ENCODE data around the gene HOXC6. TPM values are rescaled to one million over a fixed set of nuclear protein-coding genes. Genes with fewer than 3 reads are reported as not detected.

The HOXC6 gene
- total and polyA plus RNA-seq, 2 experiments from 2014 or later: not detected

- Histone ChIP-seq H3K4me1 (ENCODE audit: low read depth) (no peaks in the 10 kb centered on the region), H3K9me3 (ENCODE audit: low read depth) (no peaks in the 10 kb centered on the region), H3K36me3 (no peaks in the 10 kb centered on the region), H3K4me3 (no peak overlapping the region), H3K27ac (no peak overlapping the region), H3K27me3 (peaks cover 100% of the 10 kb centered on the region)
- DNase-seq (ENCODE audit: low read depth in 1 of 2, low spot score in 1 of 2): no peak
- TF ChIP-seq CTCF (IDR thresholded peaks at IDR 0.05; ENCODE audit: low read depth, low read length): no peak
Measured at GRCh38 chr12:54026640-54027441, 1.4 kb upstream of the HOXC6 start.

DNA sequence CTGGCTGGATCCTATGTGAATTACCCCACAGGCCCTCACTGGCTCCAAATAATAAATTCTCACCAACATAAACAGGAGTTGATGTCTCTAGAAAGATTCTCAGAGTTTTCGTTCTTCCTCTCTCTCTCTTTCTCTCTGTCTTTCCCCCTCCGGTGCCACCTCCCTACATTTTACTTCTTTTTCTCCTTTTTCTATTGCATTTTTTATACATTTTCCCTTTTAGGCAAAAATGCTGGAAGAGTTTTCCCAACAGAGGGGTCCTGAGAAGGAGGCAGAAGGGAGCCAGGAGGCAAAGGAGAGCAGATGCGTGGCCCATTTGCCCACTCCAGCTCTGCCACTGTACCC, 826 bp upstream of the HOXC6 start:
- Histone ChIP-seq H3K36me3 (no peaks in the 10 kb centered on the region), H3K27ac (no peak overlapping the region), H3K9me3 (ENCODE audit: low read depth) (no peaks in the 10 kb centered on the region), H3K4me3 (no peak overlapping the region), H3K4me1 (ENCODE audit: low read depth) (no peaks in the 10 kb centered on the region), H3K27me3 (peaks cover 100% of the 10 kb centered on the region)
- TF ChIP-seq CTCF (IDR thresholded peaks at IDR 0.05; ENCODE audit: low read depth, low read length): no peak
- no peak for DNase-seq (ENCODE audit: low read depth in 1 of 2, low spot score in 1 of 2)

DNA sequence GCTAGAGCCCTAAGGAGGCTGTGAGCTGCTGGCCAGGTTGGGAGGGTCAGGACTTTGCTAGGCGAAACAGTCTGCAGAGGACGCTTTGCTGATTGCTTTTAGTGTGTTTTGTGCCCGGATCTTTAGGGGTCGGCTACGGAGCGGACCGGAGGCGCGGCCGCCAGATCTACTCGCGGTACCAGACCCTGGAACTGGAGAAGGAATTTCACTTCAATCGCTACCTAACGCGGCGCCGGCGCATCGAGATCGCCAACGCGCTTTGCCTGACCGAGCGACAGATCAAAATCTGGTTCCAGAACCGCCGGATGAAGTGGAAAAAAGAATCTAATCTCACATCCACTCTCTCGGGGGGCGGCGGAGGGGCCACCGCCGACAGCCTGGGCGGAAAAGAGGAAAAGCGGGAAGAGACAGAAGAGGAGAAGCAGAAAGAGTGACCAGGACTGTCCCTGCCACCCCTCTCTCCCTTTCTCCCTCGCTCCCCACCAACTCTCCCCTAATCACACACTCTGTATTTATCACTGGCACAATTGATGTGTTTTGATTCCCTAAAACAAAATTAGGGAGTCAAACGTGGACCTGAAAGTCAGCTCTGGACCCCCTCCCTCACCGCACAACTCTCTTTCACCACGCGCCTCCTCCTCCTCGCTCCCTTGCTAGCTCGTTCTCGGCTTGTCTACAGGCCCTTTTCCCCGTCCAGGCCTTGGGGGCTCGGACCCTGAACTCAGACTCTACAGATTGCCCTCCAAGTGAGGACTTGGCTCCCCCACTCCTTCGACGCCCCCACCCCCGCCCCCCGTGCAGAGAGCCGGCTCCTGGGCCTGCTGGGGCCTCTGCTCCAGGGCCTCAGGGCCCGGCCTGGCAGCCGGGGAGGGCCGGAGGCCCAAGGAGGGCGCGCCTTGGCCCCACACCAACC, 1.5 kb downstream of the HOXC6 start:
- no peak overlapping the region for H3K27ac ChIP-seq
- no peaks in the 10 kb centered on the region for H3K36me3 ChIP-seq
- peaks cover 4% of the 10 kb centered on the region for H3K4me1 ChIP-seq (ENCODE audit: low read depth)
- H3K4me3 ChIP-seq: no peak overlapping the region
- TF ChIP-seq CTCF (IDR thresholded peaks at IDR 0.05; ENCODE audit: low read depth, low read length): no peak
- H3K9me3 ChIP-seq (ENCODE audit: low read depth): no peaks in the 10 kb centered on the region
- no peak for DNase-seq (ENCODE audit: low read depth in 1 of 2, low spot score in 1 of 2)
- H3K27me3 ChIP-seq: peaks cover 100% of the 10 kb centered on the region

GRCh38 chr12:54030442-54030801, 2.2 kb downstream of the HOXC6 start:
- Histone ChIP-seq H3K4me3 (no peak overlapping the region), H3K4me1 (ENCODE audit: low read depth) (peaks cover 4% of the 10 kb centered on the region)

More at GRCh38 chr12:54030442-54030801, 2.2 kb downstream of the HOXC6 start:
- Histone ChIP-seq H3K27ac (no peak overlapping the region), H3K9me3 (ENCODE audit: low read depth) (no peaks in the 10 kb centered on the region), H3K36me3 (no peaks in the 10 kb centered on the region), H3K27me3 (peaks cover 100% of the 10 kb centered on the region)
- no peak for DNase-seq (ENCODE audit: low read depth in 1 of 2, low spot score in 1 of 2)
- TF ChIP-seq CTCF (IDR thresholded peaks at IDR 0.05; ENCODE audit: low read depth, low read length): no peak

Measured in cardiac muscle cell (in vitro differentiated cells and primary cell).